Endodermal cell (in vitro differentiated cells): ENCODE data around the gene OAS2. TPM values are rescaled to one million over a fixed set of nuclear protein-coding genes. Genes with fewer than 3 reads are reported as not detected.

Experiments used
- DNase-seq: peaks from one replicate; pipeline ENCODE4 v3.0.0-alpha.2; 2017
- H3K27ac ChIP-seq: 2 replicates; pipeline ENCODE4 v1.5.1; 2013; ENCODE audit warnings: mild to moderate bottlenecking, low read depth, low read length, moderate library complexity
- H3K27me3 ChIP-seq: 2 replicates; pipeline ENCODE4 v1.6.1; 2013; ENCODE audit warnings: mild to moderate bottlenecking, low read length, moderate library complexity; ENCODE audit not compliant: insufficient read depth, control insufficient read depth, poor library complexity, severe bottlenecking
- H3K36me3 ChIP-seq: 2 replicates; pipeline ENCODE4 v1.7.0; 2013; ENCODE audit warnings: mild to moderate bottlenecking, low read length, moderate library complexity; ENCODE audit not compliant: control insufficient read depth, insufficient read depth
- H3K4me1 ChIP-seq: one replicate; pipeline ENCODE4 v1.7.0; 2013; ENCODE audit warnings: low read length; ENCODE audit not compliant: control insufficient read depth, insufficient read depth
- H3K4me3 ChIP-seq: 2 replicates; pipeline ENCODE4 v1.5.1; 2013; ENCODE audit warnings: mild to moderate bottlenecking, low read length, moderate library complexity
- H3K9ac ChIP-seq: 2 replicates; pipeline ENCODE4 v1.6.1; 2013; ENCODE audit warnings: mild to moderate bottlenecking, low read length, moderate library complexity; ENCODE audit not compliant: poor library complexity, severe bottlenecking; ENCODE audit errors: extremely low read depth
- H3K9me3 ChIP-seq: 2 replicates; pipeline ENCODE4 v1.6.1; 2013; ENCODE audit warnings: mild to moderate bottlenecking, low read length, moderate library complexity; ENCODE audit not compliant: control insufficient read depth
- H3K27ac Mint-ChIP-seq: 2 replicates; pipeline ENCODE4 v1.8.0; 2020; ENCODE audit warnings: mixed read lengths
- H3K27me3 Mint-ChIP-seq: 2 replicates; pipeline ENCODE4 v1.8.0; 2021; ENCODE audit warnings: mild to moderate bottlenecking, mixed read lengths; ENCODE audit not compliant: insufficient read depth
- H3K36me3 Mint-ChIP-seq: 2 replicates; pipeline ENCODE4 v1.8.0; 2020; ENCODE audit warnings: low read depth, mixed read lengths
- H3K4me1 Mint-ChIP-seq: 2 replicates; pipeline ENCODE4 v1.8.0; 2020; ENCODE audit warnings: mixed read lengths
- H3K4me3 Mint-ChIP-seq: 2 replicates; pipeline ENCODE4 v1.8.0; 2020; ENCODE audit warnings: mild to moderate bottlenecking, moderate library complexity, mixed read lengths
- H3K9me3 Mint-ChIP-seq: 2 replicates; pipeline ENCODE4 v1.8.0; 2020; ENCODE audit warnings: mild to moderate bottlenecking, mixed read lengths
- whole genome bisulfite sequencing, 2 experiments: methylation state at CpG; one replicate each; pipeline versions ENCODE4 v1.1.5 to v1.1.7; 2013; ENCODE audit warnings: missing lambda C conversion rate in 2 of 2, mixed read lengths in 1 of 2; ENCODE audit not compliant: insufficient coverage in 1 of 2, insufficient read length in 1 of 2; 5-methylcytosine and 5-hydroxymethylcytosine counted together
- total RNA-seq, 2 donors: library from RNA; stranded (reverse); fragmentation: NEBNext Ultra II Directional in 1 of 2; extraction: Animal tissue kit (Norgen Biotek cat#: 25700) in 1 of 2; gene quantifications; 2 replicates in 1 of 2; 3 replicates in 1 of 2; pipeline ENCODE4 v1.2.1, GENCODE V29; 2021
- TF ChIP-seq, protein P1 (sequence below): fragments of 200-600 bp; sonication (generic); conservative IDR thresholded peaks from 2 replicates; pipeline ENCODE4 v1.5.0; 2021; ENCODE audit warnings: antibody characterized with exemption, mild to moderate bottlenecking

Gene OAS2
- total RNA-seq, 2 donors from 2014 or later: not detected

DNA sequence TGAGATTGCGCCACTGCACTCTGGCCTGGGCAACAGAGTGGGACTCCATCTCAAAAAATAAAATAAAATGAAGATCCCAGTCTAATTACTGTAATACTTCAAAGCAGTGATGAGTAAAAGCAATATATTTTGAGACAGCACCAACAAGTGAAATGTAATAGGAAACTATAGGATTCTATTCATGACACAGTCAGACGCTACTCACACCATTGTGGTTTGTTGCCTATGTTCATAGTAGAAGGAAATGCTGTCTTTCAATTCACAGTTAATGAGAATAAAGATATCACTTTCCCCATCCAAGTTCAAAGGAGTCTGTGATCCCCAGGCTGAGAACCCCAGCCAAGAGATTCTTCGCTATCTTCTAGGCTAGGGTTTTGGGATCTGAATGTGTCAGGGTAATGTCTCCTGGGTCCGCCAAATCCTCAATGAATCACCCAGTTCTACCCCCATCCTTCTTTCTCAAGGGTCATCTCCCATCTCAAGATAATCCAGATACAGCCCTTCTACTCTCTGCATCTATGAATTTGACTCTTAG lies 61.7 kb downstream of the OAS2 start:
- Histone ChIP-seq H3K4me1 (no peaks in the 10 kb centered on the region), H3K9ac (no peak overlapping the region), H3K4me3 (no peak overlapping the region), H3K9me3 (no peaks in the 10 kb centered on the region), H3K27me3 (peaks cover 19% of the 10 kb centered on the region), H3K36me3 (no peaks in the 10 kb centered on the region), H3K27ac (no peak overlapping the region)
- Mint-ChIP-seq H3K4me3 (no peak overlapping the region), H3K9me3 (peaks cover 2% of the 10 kb centered on the region), H3K36me3 (no peaks in the 10 kb centered on the region), H3K27me3 (peaks cover 20% of the 10 kb centered on the region), H3K27ac (no peak overlapping the region), H3K4me1 (no peaks in the 10 kb centered on the region)
- TF ChIP-seq, protein P1, sequence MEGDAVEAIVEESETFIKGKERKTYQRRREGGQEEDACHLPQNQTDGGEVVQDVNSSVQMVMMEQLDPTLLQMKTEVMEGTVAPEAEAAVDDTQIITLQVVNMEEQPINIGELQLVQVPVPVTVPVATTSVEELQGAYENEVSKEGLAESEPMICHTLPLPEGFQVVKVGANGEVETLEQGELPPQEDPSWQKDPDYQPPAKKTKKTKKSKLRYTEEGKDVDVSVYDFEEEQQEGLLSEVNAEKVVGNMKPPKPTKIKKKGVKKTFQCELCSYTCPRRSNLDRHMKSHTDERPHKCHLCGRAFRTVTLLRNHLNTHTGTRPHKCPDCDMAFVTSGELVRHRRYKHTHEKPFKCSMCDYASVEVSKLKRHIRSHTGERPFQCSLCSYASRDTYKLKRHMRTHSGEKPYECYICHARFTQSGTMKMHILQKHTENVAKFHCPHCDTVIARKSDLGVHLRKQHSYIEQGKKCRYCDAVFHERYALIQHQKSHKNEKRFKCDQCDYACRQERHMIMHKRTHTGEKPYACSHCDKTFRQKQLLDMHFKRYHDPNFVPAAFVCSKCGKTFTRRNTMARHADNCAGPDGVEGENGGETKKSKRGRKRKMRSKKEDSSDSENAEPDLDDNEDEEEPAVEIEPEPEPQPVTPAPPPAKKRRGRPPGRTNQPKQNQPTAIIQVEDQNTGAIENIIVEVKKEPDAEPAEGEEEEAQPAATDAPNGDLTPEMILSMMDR: no peak
- no peak for DNase-seq
- WGBS, 2 experiments: 67 to 100% methylated on average over 1 to 3 of the region's 4 CpGs

DNA sequence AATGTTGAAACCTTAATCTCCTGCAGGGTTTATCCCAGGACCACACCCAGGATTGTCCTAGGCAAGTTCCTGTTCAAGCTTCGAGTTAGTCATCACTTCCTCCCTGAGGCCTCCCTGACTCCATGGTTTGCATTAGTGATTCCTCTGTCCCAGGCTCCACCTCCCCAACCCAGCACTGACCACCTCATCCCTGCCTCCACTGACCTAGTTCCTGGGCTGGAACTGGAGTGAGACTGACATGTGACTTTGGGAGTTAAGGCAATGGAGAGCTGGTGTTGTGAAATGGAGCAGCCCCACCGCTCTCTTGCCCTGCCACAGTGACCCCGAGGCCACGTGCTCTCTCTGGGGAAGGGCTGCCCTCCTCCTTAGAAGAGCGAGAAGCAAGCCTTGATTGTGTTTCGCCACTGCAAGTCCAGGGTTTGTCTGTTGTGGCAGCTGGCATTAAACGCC lies 62.4 kb downstream of the OAS2 start:
- H3K4me3 Mint-ChIP-seq: no peak overlapping the region
- 86 to 89% methylated on average over 6 to 7 of the region's 7 CpGs for WGBS, 2 experiments

DNA sequence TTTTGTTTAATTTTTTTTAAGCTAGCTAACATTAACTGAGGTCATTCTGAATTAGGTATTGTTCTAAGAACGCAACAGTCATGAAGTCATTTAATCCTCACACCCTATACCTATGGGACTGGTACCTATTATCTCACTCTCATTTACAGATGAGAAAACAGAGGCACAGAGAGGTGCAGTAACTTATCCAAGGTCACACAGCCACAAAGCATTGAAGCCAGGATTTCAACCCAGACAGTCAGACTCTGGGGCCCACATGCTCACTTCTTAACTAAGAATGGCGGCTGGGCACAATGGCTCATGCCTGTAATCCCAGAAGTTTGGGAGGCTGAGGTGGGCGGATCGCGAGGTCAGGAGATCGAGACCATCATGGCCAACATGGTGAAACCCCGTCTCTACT lies 63.2 kb downstream of the OAS2 start:
- H3K9me3 ChIP-seq: no peaks in the 10 kb centered on the region
- no peaks in the 10 kb centered on the region for H3K36me3 Mint-ChIP-seq
- H3K4me3 ChIP-seq: no peak overlapping the region
- H3K27me3 Mint-ChIP-seq: peaks cover 32% of the 10 kb centered on the region
- no peak overlapping the region for H3K27ac ChIP-seq
- H3K4me1 ChIP-seq: no peaks in the 10 kb centered on the region
- H3K27ac Mint-ChIP-seq: no peak overlapping the region
- H3K9ac ChIP-seq: no peak overlapping the region
- WGBS, 2 experiments: 63 to 87% methylated on average over 4 to 7 of the region's 7 CpGs
- no peak overlapping the region for H3K4me3 Mint-ChIP-seq
- no peak for DNase-seq
- peaks cover 27% of the 10 kb centered on the region for H3K27me3 ChIP-seq
- H3K36me3 ChIP-seq: no peaks in the 10 kb centered on the region
- TF ChIP-seq, protein P1: no peak
- H3K9me3 Mint-ChIP-seq: peaks cover 2% of the 10 kb centered on the region
- H3K4me1 Mint-ChIP-seq: no peaks in the 10 kb centered on the region

More for the DNA sequence above, 62.4 kb downstream of the OAS2 start:
- peaks cover 27% of the 10 kb centered on the region for H3K27me3 Mint-ChIP-seq
- H3K9ac ChIP-seq: no peak overlapping the region
- H3K9me3 ChIP-seq: no peaks in the 10 kb centered on the region
- DNase-seq: no peak
- H3K4me1 ChIP-seq: no peaks in the 10 kb centered on the region
- no peak overlapping the region for H3K4me3 ChIP-seq
- H3K27ac Mint-ChIP-seq: no peak overlapping the region
- H3K27me3 ChIP-seq: peaks cover 26% of the 10 kb centered on the region
- no peaks in the 10 kb centered on the region for H3K36me3 ChIP-seq
- TF ChIP-seq, protein P1: no peak
- H3K36me3 Mint-ChIP-seq: no peaks in the 10 kb centered on the region
- H3K27ac ChIP-seq: no peak overlapping the region
- no peaks in the 10 kb centered on the region for H3K4me1 Mint-ChIP-seq
- peaks cover 2% of the 10 kb centered on the region for H3K9me3 Mint-ChIP-seq
